ENCODE data around the gene UBTD2.

- TF ChIP-seq CTCF (IDR thresholded peaks at IDR 0.05), result no peak
- no peak for TF ChIP-seq POLR2AphosphoS5 (IDR thresholded peaks at IDR 0.05)
- no peak for TF ChIP-seq EP300 (IDR thresholded peaks at IDR 0.05)
- no peak for TF ChIP-seq POLR2A (IDR thresholded peaks at IDR 0.05)
Observed at GRCh38 chr5:172282272-172283019, 1.1 kb downstream of the UBTD2 start.
